Measurements from ENCODE around the gene LHPP.

Gene LHPP

DNA sequence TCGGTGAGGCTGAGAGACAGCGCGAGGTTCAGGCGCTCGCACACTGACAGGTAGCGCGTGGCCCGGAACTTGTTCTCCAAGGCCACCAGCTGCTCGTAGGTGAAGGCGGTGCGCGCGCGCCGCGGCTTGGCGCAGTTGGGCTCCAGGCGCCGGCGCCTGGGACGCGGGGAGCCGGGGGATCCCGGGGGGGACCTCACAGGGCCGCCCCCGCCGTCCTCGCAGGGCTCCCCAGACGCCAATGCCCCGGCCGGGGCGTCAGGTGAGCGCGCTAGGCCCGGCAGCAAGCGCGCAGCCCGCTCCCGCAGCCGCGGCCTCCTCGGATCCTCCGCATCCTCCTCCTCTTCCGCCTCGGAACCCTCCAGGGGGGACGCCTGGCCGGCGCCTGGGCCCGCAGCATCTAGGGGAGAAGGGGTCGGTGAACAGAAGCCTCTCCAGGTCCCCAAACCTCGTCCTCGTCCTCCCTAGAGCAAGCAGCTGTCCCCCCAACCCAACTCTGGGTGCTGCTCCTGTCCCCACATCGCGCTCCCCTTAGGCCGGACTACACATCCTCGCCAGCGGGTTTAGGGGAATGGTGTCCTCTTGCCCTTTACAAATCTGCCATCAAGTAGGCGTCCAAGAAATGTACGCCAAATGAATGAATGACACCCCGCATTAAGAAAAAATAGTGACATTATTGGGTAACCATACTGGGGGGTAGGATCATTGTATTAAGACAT, 13.7 kb upstream of the LHPP start:
- DNase-seq (ENCODE audit: low spot score), result no peak

DNA sequence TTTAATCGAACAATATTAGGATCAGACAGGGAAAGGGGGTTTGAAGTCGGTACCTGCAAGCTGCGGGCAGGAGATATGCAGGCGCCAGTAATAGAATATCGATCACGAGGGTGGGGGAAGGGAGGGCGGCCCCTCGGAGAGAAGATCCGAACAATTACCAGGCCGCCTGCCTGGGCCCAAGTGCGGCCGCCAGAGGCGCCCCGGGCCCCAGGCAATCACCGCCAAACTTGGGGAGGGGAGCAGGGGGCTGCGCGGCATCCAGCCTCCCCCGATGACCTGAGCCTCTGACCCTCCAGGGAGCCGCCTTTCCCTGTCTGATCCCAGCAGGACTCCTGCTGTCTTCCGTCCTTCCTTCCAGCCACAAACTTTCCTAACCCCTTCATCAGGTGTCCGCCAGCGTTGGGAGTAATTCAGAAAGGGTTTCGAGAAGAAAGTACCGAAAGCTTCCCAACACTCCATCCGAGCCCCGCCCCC, 12.9 kb upstream of the LHPP start:
- no peak for DNase-seq (ENCODE audit: low spot score)

DNA sequence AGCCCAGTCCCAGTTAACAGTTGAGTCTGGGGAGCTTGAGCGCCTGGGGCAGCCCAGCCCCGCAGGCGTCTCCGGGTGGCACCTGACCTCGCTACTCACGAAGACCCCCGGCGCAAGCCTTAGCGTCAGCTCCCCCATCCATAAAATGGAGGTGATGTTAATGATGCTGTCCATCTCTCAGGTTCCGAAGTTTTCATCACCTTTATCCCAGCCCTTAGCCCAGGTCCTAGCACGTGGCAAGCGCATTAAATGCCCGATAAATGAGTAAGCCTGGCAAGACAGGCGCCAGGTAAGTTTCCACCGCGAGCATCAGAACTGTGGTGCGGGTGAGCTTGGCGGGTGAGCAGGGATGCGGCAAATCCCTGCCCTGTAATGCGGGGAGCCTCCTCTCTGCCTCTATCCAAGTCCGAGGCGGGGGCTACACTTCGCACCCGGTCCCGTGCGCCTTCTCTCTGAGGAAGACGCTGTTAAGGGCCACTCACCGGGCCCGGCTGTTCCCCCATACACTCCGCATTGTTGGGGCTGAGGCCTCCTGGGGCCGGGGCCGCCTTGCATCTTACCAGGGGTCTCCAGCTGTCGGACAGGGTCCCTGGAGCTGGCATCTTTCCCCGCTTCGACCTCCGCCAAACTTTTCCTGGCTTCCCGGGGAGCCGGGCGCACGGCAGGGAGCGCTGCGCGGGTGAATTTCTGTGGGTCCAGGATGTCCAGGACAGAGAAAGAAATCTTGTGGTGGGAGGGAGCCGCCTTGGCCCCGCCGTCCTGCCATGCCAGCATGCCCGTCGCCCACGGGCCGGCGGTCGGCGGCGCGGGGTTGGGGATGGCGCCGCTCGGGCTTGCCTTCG, 12.2 kb upstream of the LHPP start:
- DNase-seq (ENCODE audit: low spot score), result no peak

DNA sequence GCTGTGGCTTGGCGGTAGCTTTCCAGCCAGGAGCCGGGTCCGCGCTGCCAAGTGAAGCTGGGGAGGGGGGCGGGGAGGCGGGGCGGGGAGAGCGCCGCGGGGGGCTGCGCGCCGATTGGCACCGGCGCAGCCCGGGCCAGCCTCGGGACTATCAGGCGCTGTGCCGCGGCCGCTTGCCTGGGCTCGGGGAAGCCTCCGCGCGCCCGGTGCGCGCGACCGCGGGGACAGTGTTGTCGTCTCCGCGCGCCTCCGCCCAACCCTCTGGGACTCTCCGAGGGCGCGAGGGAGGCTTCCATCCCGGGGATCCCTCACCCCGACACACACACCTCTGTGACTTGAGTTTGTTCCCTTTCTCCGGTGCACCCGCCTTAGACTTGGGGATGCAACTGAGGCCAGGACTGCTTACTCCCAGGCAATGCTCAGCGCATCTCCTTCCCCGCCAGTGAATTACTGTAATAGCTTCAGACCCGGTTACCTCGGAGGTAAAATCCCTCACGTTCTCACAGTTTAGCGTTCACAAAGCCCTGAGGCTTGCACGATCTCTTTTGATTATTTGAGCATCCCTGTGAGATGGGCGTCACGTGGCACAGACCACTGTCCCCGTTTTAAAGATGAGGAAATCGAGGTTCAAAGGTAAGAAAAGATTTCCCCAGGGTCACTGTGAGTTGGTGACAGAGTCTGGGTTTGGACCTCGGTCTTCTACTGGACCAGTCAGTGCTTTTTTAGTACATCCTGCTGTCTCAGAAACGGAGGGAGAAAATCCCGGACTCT, 11.4 kb upstream of the LHPP start, which contains the start of gene NKX1-2:
NKX1-2 (minus strand) TSS at position 24 of the 771 bp plus-strand sequence. CDS start 92 bp downstream, outside the sequence.
- DNase-seq (ENCODE audit: low spot score), result no peak

DNA sequence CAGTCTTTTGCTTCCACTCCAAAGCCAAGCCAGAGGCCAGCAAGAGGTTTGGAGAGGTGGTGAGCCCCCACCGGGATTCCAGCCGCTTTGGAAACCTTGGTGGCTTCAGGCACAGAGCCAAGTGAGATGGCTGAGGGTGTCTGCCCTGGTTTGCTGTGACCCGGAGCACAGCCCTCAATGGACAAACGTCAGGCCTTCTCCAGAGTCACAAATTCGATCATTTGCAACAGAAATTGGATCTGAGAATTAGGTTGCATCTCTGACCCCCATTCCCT, 10.9 kb upstream of the LHPP start:
- DNase-seq (ENCODE audit: low spot score), result no peak

DNA sequence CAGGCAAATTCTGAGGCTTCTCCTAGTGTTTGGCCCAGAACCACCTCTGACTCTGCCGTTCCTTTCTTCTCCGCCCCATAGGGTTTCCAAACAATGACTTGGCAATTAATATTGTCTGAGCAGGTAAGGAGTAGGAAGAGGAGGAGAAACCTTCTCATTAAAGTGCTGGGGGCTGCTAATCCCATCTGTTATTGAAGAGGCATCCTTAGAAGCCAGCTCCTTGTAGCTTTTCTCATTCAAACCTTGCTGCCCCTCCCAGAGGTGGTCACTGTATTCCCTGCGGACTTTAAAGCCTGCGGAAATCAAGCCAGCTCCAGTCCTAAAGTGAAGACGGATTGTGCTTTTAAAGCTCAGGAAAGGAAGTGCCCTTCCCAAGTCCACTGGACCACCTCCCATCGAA, 10.3 kb upstream of the LHPP start:
- DNase-seq (ENCODE audit: low spot score), result no peak

DNA sequence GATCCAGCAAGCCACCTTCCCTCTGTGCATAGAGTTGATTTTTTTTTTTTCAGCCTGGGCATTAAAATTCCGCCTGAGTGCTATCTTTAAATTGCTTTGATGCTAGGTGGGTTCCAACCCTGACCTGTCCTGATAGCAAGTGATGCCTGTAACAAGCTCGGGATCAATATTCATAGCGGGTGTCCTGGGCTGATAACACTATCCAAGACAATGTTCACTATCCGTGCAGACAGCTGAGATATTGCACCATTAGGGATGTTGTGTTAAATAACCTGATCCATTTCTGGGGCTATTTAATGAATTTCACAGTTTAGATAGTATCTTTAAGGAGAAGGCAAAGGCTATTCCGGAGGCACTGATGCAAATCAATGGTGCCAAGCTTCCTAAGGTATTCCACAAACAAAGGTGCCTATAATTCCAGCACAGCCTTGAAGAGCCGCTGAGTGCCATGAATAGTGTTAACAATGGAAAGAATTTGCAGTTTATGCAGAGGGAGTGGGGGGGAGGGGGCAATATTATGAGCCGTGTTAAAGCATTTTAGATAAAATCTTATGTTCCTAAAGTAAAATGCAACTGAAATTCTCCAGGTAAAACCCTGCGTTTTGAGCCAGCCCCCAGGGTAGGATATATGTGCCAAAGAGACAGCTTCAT, 7.5 kb upstream of the LHPP start:
- no peak for DNase-seq (ENCODE audit: low spot score)

DNA sequence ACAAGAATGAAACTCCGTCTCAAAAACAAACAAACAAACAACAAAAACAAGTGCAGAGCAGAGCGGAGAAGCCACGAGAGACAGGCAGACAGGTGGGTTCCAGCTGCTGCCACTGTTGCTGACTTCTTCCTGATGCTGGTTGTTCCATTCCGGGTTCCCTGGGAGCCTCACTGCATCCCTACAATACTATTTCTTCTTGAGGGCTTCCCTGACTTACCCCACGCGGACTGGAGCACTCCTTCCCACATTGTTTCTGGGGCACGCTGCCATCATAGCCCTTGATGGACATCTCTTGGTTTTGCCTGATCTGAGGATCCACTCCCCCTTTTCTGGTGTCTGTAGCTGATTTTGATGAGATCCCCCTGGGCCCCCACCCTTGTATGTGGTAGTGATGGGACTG, 6.2 kb upstream of the LHPP start:
- DNase-seq (ENCODE audit: low spot score), result no peak

DNA sequence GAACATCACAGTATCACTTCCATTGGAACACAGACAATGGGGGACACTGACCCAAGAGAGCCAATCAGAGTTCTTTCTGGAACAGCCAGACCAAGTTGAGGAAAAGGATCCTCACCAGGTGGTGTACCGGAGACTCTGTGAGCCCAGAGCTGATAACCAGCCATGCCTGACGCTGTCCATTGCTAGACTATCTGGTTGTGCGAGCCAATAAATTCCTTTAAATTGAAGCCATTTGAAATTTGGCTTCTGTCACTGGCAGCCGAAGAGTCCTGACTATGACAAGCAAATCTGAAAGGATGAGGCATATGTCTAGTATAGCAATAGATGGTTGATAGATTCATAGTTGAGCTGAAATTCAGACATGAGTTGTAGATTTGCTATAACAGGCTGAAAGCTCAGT, 3.1 kb upstream of the LHPP start:
- DNase-seq (ENCODE audit: low spot score), result no peak

DNA sequence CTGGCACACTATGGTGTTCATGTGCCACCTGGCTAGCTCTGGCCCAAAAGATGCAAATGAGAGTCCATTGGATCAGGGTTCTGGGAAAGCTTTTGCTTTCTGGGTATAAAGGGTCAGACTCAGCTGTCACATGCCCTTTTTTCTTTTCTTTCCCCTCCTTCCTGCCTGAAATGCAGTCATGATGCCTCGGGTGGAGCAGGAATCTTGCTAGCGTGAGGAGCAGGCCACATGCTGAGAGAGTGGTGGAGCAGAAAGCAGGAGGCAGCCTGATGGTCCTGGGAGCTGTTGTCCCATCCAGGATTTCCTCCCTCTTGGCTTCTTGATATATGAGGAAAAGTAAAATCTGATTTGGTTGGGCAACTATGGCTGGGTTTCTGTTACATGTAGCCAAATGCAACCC, 2.7 kb upstream of the LHPP start:
- DNase-seq (ENCODE audit: low spot score), result no peak

DNA sequence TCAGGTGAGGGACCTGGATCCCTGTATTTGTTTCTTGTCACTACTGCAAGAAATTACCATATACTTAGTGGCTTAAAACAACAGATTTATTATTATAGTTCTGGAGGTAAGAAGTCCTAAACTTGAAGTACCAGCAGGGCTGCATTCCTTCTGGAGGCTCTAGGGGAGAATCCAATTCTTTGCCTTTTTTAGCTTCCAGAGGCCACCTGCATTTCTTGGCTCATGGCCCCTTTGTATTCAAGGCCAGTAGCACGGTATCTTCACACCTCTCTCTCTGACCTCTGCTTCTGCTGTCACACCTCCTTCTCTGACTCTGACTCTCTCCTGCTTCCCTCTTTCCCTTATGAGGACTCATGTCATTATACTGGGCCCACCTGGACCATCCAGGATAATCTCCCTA, 2.2 kb upstream of the LHPP start:
- DNase-seq (ENCODE audit: low spot score), result no peak

DNA sequence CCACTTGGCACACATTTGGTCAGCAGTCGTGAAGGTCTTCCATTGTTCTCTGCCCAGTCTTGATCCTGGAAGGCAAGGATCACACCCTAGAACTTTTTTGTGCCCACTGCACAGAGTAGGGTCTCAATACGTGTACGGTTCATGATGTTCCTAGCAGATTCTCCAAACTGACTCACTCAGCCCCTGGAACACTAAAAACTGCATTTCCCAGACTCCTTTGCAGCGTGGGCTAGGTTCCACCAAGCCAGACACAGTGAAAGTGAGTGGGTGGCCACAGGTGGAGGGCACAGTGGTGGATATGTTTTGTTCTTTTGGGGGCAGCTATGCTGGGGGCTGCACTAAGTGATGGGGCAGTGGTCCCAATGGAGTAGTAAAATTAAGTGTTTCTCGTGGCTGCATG, 1.5 kb upstream of the LHPP start:
- DNase-seq (ENCODE audit: low spot score), result no peak

DNA sequence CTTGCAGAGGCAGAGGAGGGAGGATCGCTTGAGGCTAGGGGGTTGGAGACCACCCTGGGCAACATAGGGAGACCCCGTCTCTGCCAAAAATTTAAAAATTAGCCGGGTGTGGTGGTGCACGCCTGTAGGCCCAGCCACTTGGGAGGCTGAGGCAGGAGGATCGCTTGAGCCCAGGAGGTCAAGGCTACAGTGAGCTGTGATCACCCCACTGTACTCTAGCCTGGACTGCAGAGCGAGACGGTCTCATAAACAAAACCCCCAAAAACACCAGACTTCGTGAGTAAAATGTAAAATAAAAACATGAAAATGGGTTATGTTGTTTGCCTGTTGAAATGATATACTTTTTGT, 699 bp downstream of the LHPP start:
- no peak for DNase-seq (ENCODE audit: low spot score)

DNA sequence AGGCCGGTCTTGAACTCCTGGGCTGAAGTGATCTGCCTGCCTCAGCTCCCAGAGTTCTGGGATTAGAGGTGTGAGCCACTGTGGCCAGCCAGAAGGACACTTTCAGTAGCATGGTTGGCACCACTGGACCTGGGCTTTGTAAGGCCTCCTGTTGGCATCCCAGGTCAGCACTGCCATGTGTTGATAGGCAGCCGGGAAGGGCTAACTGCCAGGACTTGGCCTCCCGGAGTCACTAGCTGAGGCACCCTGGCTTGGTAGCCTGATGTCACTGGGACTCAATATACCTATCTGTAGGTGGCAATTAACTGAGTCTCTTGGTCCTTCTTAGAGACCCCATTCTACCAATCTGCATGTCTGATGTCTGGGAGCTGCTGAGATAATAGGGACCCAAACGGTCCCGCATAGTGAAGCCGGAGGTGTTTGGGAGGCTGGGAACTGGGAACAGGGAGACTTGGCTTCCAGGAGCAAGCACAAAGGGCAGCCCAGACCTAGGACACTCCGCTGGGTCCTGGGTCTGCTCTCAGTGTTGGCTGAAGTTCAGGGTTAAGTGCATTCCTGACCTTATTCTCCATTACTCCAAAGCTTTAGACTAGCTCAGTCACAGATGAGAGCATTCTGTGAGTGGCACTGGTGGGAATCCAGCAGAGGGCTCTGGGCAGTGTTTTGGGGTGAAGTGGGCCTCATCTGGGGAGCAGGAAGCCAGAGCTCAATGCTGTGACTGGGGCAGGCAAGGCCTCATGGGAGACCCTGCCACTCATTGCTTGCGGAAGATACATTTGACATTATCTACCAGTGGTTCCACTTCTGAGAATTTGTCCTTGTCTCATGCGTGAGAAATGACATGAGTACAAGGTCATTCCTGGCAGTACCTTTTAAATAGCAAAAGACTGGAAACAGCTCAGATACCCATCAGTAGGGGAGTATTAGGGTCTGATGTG, 2.7 kb downstream of the LHPP start:
- no peak for DNase-seq (ENCODE audit: low spot score)

DNA sequence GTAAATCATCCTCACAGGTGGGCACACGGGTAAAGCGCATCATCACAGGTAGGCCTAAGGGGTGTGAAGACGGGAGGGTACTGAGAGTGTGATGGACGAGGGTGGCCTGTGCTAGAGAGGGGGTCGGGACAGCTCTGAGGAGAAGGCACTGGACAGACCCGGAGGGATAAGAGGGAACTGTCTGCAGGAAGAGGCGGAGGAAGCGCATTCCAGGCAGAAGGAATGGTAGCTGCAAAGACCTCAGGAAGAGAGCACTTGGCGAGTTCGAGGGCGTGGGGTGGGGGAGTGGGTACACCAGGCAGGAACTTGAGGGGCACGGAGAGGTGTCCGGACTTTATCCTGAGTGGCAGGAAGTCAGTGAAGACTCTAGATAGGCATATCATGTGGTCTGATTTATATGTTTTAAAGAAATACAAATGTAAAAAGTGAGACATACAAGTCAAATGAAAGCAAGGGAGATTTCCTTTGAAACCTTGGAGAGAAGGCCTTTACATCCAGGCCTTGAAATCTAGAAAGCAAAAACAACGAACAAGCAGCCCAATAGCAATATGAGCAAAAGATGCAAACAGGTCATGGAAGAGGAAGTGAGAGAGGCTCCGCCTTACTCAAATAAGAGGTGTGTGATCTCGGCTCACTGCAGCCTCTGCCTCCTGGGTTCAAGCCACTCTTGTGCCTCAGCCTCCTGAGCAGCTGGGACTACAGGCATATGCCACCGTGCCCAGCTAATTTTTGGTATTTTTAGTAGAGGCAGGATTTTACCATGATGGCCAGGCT, 3.6 kb downstream of the LHPP start:
- no peak for DNase-seq (ENCODE audit: low spot score)

DNA sequence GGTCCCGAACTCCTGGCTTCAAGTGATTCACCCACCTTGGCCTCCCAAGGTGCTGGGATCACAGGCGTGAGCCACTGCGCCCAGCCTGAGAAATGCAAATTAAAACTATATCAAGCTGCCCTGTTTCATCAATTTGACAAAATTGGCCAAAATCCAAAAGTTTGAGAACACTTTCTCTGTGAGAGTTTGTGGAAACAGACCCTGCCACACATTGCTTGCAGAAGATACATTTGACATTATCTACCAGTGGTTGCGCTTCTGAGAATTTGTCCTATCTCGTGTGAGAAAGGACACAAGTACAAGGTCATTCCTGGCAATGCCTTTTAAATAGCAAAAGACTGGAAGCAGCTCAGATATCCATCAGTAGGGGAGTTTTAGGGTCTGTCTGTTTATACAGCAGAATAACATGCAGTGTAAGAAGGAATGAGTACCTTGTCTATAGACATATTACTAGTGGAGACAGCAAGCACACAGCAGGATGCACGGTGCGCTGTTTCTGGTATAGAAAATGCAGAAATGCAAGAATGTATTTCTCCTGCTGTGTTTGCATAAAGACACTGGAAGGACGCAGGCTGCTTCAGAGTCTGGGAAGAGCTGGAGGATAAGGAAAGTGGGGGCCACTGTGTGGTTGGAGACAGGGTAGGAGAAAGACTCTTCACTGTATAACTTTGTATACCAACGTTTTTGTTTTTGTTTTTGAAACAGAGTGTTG, 4.3 kb downstream of the LHPP start:
- no peak for DNase-seq (ENCODE audit: low spot score)

DNA sequence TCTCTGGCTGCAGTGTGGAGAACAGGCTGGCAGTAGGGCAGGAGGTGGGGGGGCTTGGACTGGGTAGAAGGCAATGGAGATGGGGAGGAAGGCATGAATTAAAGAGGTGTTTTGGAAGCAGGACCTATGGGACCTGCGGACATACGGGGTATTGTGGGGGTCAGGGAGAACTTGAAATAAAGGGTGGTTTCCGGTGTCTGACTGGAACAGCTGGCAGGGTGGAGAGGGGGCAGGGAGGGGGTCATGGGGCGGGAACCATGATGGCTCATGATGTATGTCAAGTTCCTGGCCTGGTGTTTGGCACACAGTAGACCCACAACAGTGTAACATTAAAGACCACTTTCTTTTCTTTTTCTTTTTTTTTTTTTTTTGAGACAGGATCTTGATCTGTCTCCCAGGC, 5.5 kb downstream of the LHPP start:
- DNase-seq (ENCODE audit: low spot score), result no peak

DNA sequence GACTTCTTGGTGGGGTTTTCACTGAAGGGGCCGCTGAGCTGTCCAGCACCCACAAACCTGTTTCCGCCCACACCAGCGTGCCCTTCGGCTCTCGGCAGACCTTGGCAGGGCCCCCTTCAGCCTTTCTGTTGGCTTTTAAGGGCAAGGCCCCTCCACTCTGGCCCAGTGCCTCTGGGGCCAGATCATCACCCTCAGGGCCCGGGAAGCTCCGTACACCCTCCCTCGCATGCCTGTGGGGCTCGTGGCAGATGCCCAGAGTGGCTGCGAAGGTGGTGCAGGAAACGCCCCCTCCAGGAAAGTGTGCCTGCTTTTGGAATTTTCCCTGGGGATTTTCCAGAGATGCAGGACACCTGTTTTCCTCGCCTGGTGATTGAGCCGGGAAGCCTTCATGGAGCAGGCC, 7.0 kb downstream of the LHPP start:
- DNase-seq (ENCODE audit: low spot score), result no peak

DNA sequence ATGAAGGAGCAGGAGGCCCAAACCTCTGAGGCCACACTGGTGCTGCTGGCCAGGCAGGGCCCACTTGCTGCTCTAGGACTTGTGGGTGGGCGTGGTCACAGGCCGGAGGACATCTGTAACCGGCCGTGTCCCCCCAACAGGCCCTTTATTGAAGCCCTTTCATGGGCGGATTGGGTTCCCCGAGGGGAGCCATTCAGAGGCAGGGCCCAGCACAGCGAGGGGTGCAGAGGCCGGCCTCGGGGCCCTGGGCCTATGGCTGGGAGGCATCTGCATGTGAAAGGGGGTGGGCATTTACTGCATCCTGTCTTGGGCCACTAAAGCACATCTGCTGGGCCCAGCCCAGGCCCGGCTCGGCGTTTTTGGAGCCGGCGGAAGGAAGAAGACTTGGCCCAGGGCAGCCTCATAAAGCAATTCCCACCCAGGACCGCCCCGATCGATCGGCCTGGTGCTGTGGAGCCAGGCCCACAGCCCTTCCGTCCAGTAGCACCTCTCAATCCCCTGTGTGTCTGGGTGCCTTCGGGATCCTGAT, 8.4 kb downstream of the LHPP start:
- DNase-seq (ENCODE audit: low spot score), result no peak

All from SK-N-DZ (cell line).